WTC11 (cell line): ENCODE data around the gene RPL15. TPM values are rescaled to one million over a fixed set of nuclear protein-coding genes. Genes with fewer than 3 reads are reported as not detected.

Source experiments
- ATAC-seq: fragments of 200-7000 bp; cut with Tn5 transposase; 2 replicates; pipeline ENCODE4 v1.10.0; 2021; ENCODE audit warnings: mild to moderate bottlenecking, moderate library complexity
- CTCF ChIA-PET: fragments of 300-600 bp; sonication (Branson Sonifier 250); formaldehyde crosslinking; loops from one replicate; lab custom pipeline; 2021; ENCODE audit warnings: antibody characterized with exemption; lab: Charles Lee
- POLR2A ChIA-PET: fragments of 350-600 bp; sonication (Branson Sonifier 250); formaldehyde crosslinking; loops from one replicate; lab custom pipeline; 2021; ENCODE audit warnings: antibody characterized with exemption; lab: Charles Lee
- DNase-seq: peaks from one replicate; pipeline ENCODE4 v3.0.0; 2021; ENCODE audit warnings: low spot score
- H3K27ac Mint-ChIP-seq: 2 replicates; pipeline ENCODE4 v1.8.0; 2021; ENCODE audit warnings: mixed read lengths
- H3K27me3 Mint-ChIP-seq: 2 replicates; pipeline ENCODE4 v1.8.0; 2021; ENCODE audit warnings: low read depth, mild to moderate bottlenecking, moderate library complexity, mixed read lengths
- H3K36me3 Mint-ChIP-seq: 2 replicates; pipeline ENCODE4 v1.8.0; 2021; ENCODE audit warnings: mixed read lengths
- H3K4me1 Mint-ChIP-seq: 2 replicates; pipeline ENCODE4 v1.8.0; 2022; ENCODE audit warnings: mixed read lengths
- H3K4me3 Mint-ChIP-seq: 2 replicates; pipeline ENCODE4 v1.8.0; 2021; ENCODE audit warnings: mild to moderate bottlenecking, moderate library complexity, mixed read lengths
- H3K9me3 Mint-ChIP-seq: 2 replicates; pipeline ENCODE4 v1.8.0; 2021; ENCODE audit warnings: mixed read lengths
- CREB1 ChIP-seq: sonication (generic); formaldehyde crosslinking; IDR thresholded peaks from 2 replicates; pipeline ENCODE4 v1.8.0; 2023; ENCODE audit warnings: mild to moderate bottlenecking, missing genetic modification reagents
- CREM ChIP-seq: sonication (generic); formaldehyde crosslinking; IDR thresholded peaks from 2 replicates; pipeline ENCODE4 v1.8.1; 2022; ENCODE audit warnings: mild to moderate bottlenecking, missing genetic modification reagents, moderate library complexity
- E2F5 ChIP-seq: sonication (generic); formaldehyde crosslinking; IDR thresholded peaks from 2 replicates; pipeline ENCODE4 v1.8.1; 2022; ENCODE audit warnings: mild to moderate bottlenecking, moderate library complexity, missing genetic modification reagents
- FOXP1 ChIP-seq: sonication (generic); formaldehyde crosslinking; IDR thresholded peaks from 2 replicates; pipeline ENCODE4 v1.8.0; 2022; ENCODE audit warnings: missing genetic modification reagents, mild to moderate bottlenecking, moderate library complexity, borderline replicate concordance
- HMGA2 ChIP-seq: fragments of 250-450 bp; sonication (Bioruptor Pico); IDR thresholded peaks from 2 replicates; pipeline ENCODE4 v1.4.0; 2021; ENCODE audit warnings: mild to moderate bottlenecking, moderate library complexity
- JAZF1 ChIP-seq: fragments of 250-450 bp; sonication (Bioruptor Pico); IDR thresholded peaks from 2 replicates; pipeline ENCODE4 v1.9.0; 2021; ENCODE audit warnings: moderate library complexity, mild to moderate bottlenecking, inconsistent platforms
- KAT7 ChIP-seq: sonication (generic); formaldehyde crosslinking; IDR thresholded peaks from 2 replicates; pipeline ENCODE4 v1.8.1; 2023; ENCODE audit warnings: missing genetic modification reagents, mild to moderate bottlenecking, borderline replicate concordance
- MYBL2 ChIP-seq: sonication (generic); formaldehyde crosslinking; IDR thresholded peaks from 2 replicates; pipeline ENCODE4 v1.8.1; 2023; ENCODE audit warnings: mild to moderate bottlenecking, moderate library complexity, missing genetic modification reagents
- TP53 ChIP-seq: sonication (generic); formaldehyde crosslinking; IDR thresholded peaks from 2 replicates; pipeline ENCODE4 v1.8.1; 2023; ENCODE audit warnings: mild to moderate bottlenecking, missing genetic modification reagents
- ZNF281 ChIP-seq: sonication (generic); formaldehyde crosslinking; IDR thresholded peaks from 2 replicates; pipeline ENCODE4 v1.8.0; 2023; ENCODE audit warnings: mild to moderate bottlenecking, missing genetic modification reagents
- ZNF425 ChIP-seq: fragments of 250-450 bp; sonication (Bioruptor Pico); conservative IDR thresholded peaks from 2 replicates; pipeline ENCODE4 v1.9.0; 2021; ENCODE audit warnings: mild to moderate bottlenecking
- total RNA-seq: library from RNA; stranded (reverse); gene quantifications from 3 replicates; pipeline ENCODE4 v1.2.3, GENCODE V29; 2021

Gene RPL15
- total RNA-seq, 1 experiment from 2014 or later = 2,428 TPM

- no peak for TF ChIP-seq KAT7
- TF ChIP-seq FOXP1 = no peak
- no peak for TF ChIP-seq CREM
- TF ChIP-seq ZNF425 = no peak
- TF ChIP-seq HMGA2 = no peak
- no peak for TF ChIP-seq MYBL2 (CRISPR knock-in tag)
- TF ChIP-seq ZNF281 (CRISPR knock-in tag) = no peak
- TF ChIP-seq TP53 (CRISPR knock-in tag) = no peak
- no peak for TF ChIP-seq JAZF1
- no peak for TF ChIP-seq E2F5 (CRISPR knock-in tag)
- TF ChIP-seq CREB1 = no peak
- DNase-seq = no peak
- POLR2A ChIA-PET = no interaction called here
- Mint-ChIP-seq H3K9me3 (no peaks in the 10 kb centered on the region), H3K4me1 (no peaks in the 10 kb centered on the region), H3K4me3 (no peak overlapping the region), H3K27me3 (no peaks in the 10 kb centered on the region), H3K36me3 (peaks cover 36% of the 10 kb centered on the region), H3K27ac (no peak overlapping the region)
- CTCF ChIA-PET = no interaction called here
- ATAC-seq = no peak
Observed at GRCh38 chr3:23969393-23969792, 52.5 kb downstream of the RPL15 start.

Other genes starting within 250 kb of the RPL15 start
- gene UBE2E1, start 111.2 kb upstream of the RPL15 start, total RNA-seq = 115 to 124 TPM (median 121 TPM) in 3 replicates
- gene NKIRAS1, start 142 bp upstream of the RPL15 start, total RNA-seq = 6.6 to 7.3 TPM (median 6.8 TPM) in 3 replicates
- 17.0 to 18.8 TPM (median 18.4 TPM) in 3 replicates for gene NR1D2, start 28.2 kb downstream of the RPL15 start, total RNA-seq